ENCODE results near the gene TEC. TPM values are rescaled to one million over a fixed set of nuclear protein-coding genes. Genes with fewer than 3 reads are reported as not detected.

The TEC gene
- total and polyA plus RNA-seq, 2 experiments from 2014 or later, result 2.9 to 3.0 TPM

- Histone ChIP-seq H3K27me3 (ENCODE audit: insufficient read depth) (no peaks in the 10 kb centered on the region), H3K9me2 (ENCODE audit: insufficient read depth) (no peaks in the 10 kb centered on the region), H3F3A (replicated peaks; ENCODE audit: low read depth) (no peaks in the 10 kb centered on the region), H3K79me2 (replicated peaks; ENCODE audit: insufficient read depth) (0 out of 2 replicates have a peak, but pooled peaks cover 14% of the 10 kb centered on the region), H2AFZ (no peak overlapping the region), H4K20me1 (replicated peaks; ENCODE audit: insufficient read depth) (no peaks in the 10 kb centered on the region; the same call in 1 of the 2 replicates), H3K36me3 (ENCODE audit: insufficient read depth) (no peaks in the 10 kb centered on the region), H3K4me2 (no peak overlapping the region), H3K4me3 (no peak overlapping the region), H3K27ac (ENCODE audit: low read depth) (no peak overlapping the region), H3K4me1 (ENCODE audit: insufficient read depth) (no peaks in the 10 kb centered on the region)
- DNase-seq (ENCODE audit: low spot score) (no peak), ATAC-seq (no peak)
- no peak overlapping the region for H3K4me3 Mint-ChIP-seq
- no peaks in the 10 kb centered on the region for H3K4me1 Mint-ChIP-seq
- peaks cover 3% of the 10 kb centered on the region for H3K27me3 Mint-ChIP-seq (ENCODE audit: insufficient read depth, low read depth, poor library complexity)
- H3K9me3 Mint-ChIP-seq, result no peaks in the 10 kb centered on the region
- H3K27ac Mint-ChIP-seq, result peak overlapping the region; percentile 85
- TF ChIP-seq STAT1 (IDR thresholded peaks at IDR 0.05; ENCODE audit: unreplicated experiment), result no peak
- TF ChIP-seq ZNF331 (CRISPR knock-in tag; IDR thresholded peaks at IDR 0.05; ENCODE audit: low read depth), result no peak
- no peak for TF ChIP-seq CTCF (conservative IDR thresholded peaks at IDR 0.05; ENCODE audit: low read depth in 2 of 2)
- no peak for TF ChIP-seq ETS1 (IDR thresholded peaks at IDR 0.05)
- TF ChIP-seq POLR2AphosphoS5 (IDR thresholded peaks at IDR 0.05; ENCODE audit: low read depth), result no peak
- no peak for TF ChIP-seq ZNF462 (CRISPR knock-in tag; IDR thresholded peaks at IDR 0.05)
- TF ChIP-seq CREB1 (CRISPR knock-in tag; IDR thresholded peaks at IDR 0.05; ENCODE audit: low read depth), result no peak
- H3K36me3 Mint-ChIP-seq (ENCODE audit: low read depth), result no peaks in the 10 kb centered on the region
Observed at GRCh38 chr4:48247878-48248558, 21.6 kb downstream of the TEC start.
